Gastroesophageal sphincter (tissue), 4 donors: ENCODE measurements around the gene VPS13A. TPM values are rescaled to one million over a fixed set of nuclear protein-coding genes. Genes with fewer than 3 reads are reported as not detected.
"Not testable (repeated sequence)": the region's sequence is repeated elsewhere in the genome, so short reads cannot be mapped to it uniquely, and the experiment has no call there.

Experiments
- ATAC-seq: fragments of 150-250 bp; one replicate; pipeline ENCODE4 v1.9.1; 2016; ENCODE audit warnings: mild to moderate bottlenecking, moderate library complexity
- H3K27ac ChIP-seq, 4 donors: fragments of 200-600 bp; sonication (generic) in 3 of 4; 1 replicate in 3 of 4; 2 replicates in 1 of 4; pipeline ENCODE4 v1.5.1; 2016 to 2019
- H3K27me3 ChIP-seq: fragments of 200-600 bp; sonication (generic); one replicate; pipeline ENCODE4 v1.5.1; 2019
- H3K36me3 ChIP-seq, 2 donors: fragments of 200-600 bp; sonication (generic); one replicate each; pipeline ENCODE4 v1.5.1; 2019; ENCODE audit warnings: control low read depth in 1 of 2
- H3K4me1 ChIP-seq, 3 donors: fragments of 200-600 bp; sonication (generic); 1 replicate in 2 of 3; 2 replicates in 1 of 3; pipeline ENCODE4 v1.5.1; 2016 to 2019; ENCODE audit warnings: control low read depth in 2 of 3
- H3K4me3 ChIP-seq, 2 donors: fragments of 200-600 bp; sonication (generic); one replicate each; pipeline ENCODE4 v1.5.1; 2019; ENCODE audit warnings: mild to moderate bottlenecking in 1 of 2, moderate library complexity in 1 of 2
- H3K9me3 ChIP-seq, 3 donors: fragments of 200-600 bp; sonication (generic); one replicate each; pipeline ENCODE4 v1.5.1; 2017 to 2019; ENCODE audit warnings: control low read depth in 2 of 3
- EP300 ChIP-seq: sonication (generic); formaldehyde crosslinking; IDR thresholded peaks from one replicate; pipeline ENCODE4 v1.6.1; 2017; ENCODE audit warnings: antibody characterized with exemption, mild to moderate bottlenecking
- POLR2A ChIP-seq, 2 donors: fragments of 450-650 bp; IDR thresholded peaks; one replicate each; pipeline ENCODE4 v1.6.1; 2017; ENCODE audit warnings: antibody characterized with exemption in 2 of 2, mild to moderate bottlenecking in 2 of 2, moderate library complexity in 1 of 2
- POLR2AphosphoS5 ChIP-seq: sonication (generic); formaldehyde crosslinking; IDR thresholded peaks from one replicate; pipeline ENCODE4 v1.6.1; 2017; ENCODE audit warnings: antibody characterized with exemption
- WGBS, 2 donors: methylation state at CpG; one replicate each; pipeline ENCODE4 v1.1.5; 2018; ENCODE audit warnings: low coverage in 1 of 2; 5-methylcytosine and 5-hydroxymethylcytosine counted together
- total RNA-seq, 4 donors: library from RNA; depleted of rRNA; stranded (reverse); fragments of >200 nt; gene quantifications; one replicate each; pipeline ENCODE4 v1.1.0, GENCODE V29; 2016
- TF ChIP-seq, protein P1 (sequence below), 4 experiments: fragments of 200-600 bp in 2 of 4; fragments of 450-650 bp in 2 of 4; sonication (generic) in 1 of 4; IDR thresholded peaks; one replicate each; pipeline ENCODE4 v1.5.1; 2017 to 2019; ENCODE audit warnings: antibody characterized with exemption in 4 of 4, mild to moderate bottlenecking in 2 of 4, moderate library complexity in 2 of 4

Gene VPS13A
- total RNA-seq, 4 donors from 2014 or later, result 33.7 to 79.7 (median 42.6) TPM

DNA sequence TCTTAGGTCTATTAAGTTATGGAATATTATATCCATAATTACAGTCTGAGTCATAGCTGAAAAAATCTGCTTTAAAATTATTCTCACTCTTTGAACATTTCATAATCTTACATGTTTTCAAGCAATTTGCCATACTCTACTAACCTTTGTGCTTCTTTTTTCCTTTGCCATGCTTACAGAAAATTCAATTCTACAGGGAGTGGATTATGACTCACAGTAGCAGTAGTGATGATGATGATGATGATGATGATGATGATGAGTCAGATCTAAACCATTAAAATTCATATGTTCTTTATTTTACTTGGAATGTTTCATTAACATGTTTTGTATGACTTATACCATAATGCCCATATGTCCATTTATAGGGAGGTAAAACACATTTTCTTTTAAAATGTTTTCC lies 207.1 kb downstream of the VPS13A start:
- Histone ChIP-seq H3K9me3 (no peaks in the 10 kb centered on the region), H3K27ac (no peak overlapping the region), H3K4me1 (no peaks in the 10 kb centered on the region), H3K36me3 (peaks cover 0 to 21% of the 10 kb centered on the region in 2 donors), H3K27me3 (no peaks in the 10 kb centered on the region), H3K4me3 (no peak overlapping the region)
- ATAC-seq, result no peak
- TF ChIP-seq POLR2AphosphoS5 (no peak), POLR2A (IDR thresholded peaks at IDR 0.05) (no peak), EP300 (no peak)
- TF ChIP-seq, protein P1, sequence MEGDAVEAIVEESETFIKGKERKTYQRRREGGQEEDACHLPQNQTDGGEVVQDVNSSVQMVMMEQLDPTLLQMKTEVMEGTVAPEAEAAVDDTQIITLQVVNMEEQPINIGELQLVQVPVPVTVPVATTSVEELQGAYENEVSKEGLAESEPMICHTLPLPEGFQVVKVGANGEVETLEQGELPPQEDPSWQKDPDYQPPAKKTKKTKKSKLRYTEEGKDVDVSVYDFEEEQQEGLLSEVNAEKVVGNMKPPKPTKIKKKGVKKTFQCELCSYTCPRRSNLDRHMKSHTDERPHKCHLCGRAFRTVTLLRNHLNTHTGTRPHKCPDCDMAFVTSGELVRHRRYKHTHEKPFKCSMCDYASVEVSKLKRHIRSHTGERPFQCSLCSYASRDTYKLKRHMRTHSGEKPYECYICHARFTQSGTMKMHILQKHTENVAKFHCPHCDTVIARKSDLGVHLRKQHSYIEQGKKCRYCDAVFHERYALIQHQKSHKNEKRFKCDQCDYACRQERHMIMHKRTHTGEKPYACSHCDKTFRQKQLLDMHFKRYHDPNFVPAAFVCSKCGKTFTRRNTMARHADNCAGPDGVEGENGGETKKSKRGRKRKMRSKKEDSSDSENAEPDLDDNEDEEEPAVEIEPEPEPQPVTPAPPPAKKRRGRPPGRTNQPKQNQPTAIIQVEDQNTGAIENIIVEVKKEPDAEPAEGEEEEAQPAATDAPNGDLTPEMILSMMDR (IDR thresholded peaks at IDR 0.05), result no peak

DNA sequence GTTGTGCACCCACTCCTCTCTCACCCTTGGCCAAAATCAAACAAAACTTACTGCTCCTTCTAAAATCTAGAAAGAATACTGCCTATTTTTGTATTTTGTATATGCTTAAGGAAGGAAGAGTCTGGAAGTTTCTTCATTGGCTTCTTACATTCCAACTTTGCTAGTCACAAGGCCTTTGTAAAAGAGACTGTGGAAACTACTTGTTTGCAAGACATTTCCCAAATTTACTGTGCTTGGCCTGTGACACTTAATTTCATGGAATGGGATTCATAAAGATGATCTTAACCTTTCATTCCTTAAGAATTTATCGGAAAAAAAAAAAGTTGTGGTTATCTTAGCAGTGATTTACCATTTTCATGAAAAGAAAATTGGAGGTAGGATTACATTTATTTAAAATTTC lies 208.9 kb downstream of the VPS13A start:
- H3K9me3 ChIP-seq, result no peaks in the 10 kb centered on the region
- TF ChIP-seq POLR2AphosphoS5, result no peak
- TF ChIP-seq, protein P1 (IDR thresholded peaks at IDR 0.05), result no peak
- TF ChIP-seq POLR2A (IDR thresholded peaks at IDR 0.05), result no peak
- TF ChIP-seq EP300, result no peak
- no peak for ATAC-seq
- H3K4me1 ChIP-seq, result no peaks in the 10 kb centered on the region
- no peaks in the 10 kb centered on the region for H3K27me3 ChIP-seq
- no peak overlapping the region for H3K27ac ChIP-seq
- no peak overlapping the region for H3K4me3 ChIP-seq
- 25 to 86% methylated on average over 1 of the region's 1 CpG for WGBS, 2 donors
- H3K36me3 ChIP-seq, result peaks cover 0 to 28% of the 10 kb centered on the region in 2 donors

DNA sequence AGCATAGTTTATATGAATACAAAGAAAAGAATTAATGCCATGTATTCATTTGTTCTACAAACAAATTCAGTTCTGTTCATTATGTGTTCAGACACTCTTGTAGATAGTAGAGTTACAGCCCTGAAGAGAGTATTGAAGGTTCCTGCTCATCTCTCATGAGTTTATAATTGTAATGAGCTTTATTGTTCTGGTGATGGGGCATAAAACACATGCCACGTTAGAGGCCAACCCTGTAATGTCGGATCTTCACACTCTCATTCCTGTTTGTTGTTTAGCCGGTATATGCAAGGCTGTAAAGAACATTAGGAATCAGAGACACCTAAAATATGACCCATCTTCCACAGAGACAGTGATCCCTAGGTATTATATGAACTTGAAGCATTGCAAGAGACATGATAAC lies 214.5 kb downstream of the VPS13A start:
- no peaks in the 10 kb centered on the region for H3K9me3 ChIP-seq
- H3K27ac ChIP-seq, result no peak overlapping the region
- no peaks in the 10 kb centered on the region for H3K4me1 ChIP-seq
- peaks cover 0 to 11% of the 10 kb centered on the region in 2 donors for H3K36me3 ChIP-seq
- no peak overlapping the region for H3K4me3 ChIP-seq
- WGBS, 2 donors, result 83 to 93% methylated on average over 1 to 3 of the region's 3 CpGs
- no peaks in the 10 kb centered on the region for H3K27me3 ChIP-seq
- no peak for ATAC-seq
- no peak for TF ChIP-seq EP300
- TF ChIP-seq POLR2AphosphoS5, result no peak
- TF ChIP-seq, protein P1 (IDR thresholded peaks at IDR 0.05), result no peak
- TF ChIP-seq POLR2A (IDR thresholded peaks at IDR 0.05), result no peak

DNA sequence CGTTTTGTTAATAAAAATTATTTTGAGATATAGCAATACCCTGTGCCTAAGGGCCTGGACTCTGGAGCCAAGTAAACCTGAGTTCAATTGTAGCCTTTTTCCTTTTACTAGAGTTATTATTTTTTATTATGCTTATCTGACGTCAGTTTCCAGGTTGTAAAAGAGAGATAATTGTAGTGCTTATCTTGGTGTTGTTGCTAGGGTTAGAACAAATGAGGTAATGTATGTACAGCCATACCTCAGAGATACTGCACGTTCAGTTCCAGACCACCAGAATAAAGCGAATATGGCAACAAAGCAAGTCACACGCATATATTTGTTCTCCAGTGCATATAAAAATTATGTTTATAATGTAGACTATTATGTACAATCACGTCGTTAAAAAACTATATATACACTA lies 215.0 kb downstream of the VPS13A start:
- no peaks in the 10 kb centered on the region for H3K4me1 ChIP-seq
- WGBS, 2 donors, result 92 to 99% methylated on average over 7 of the region's 7 CpGs
- H3K36me3 ChIP-seq, result peaks cover 0 to 11% of the 10 kb centered on the region in 2 donors
- no peak overlapping the region for H3K27ac ChIP-seq
- H3K27me3 ChIP-seq, result no peaks in the 10 kb centered on the region
- no peaks in the 10 kb centered on the region for H3K9me3 ChIP-seq
- TF ChIP-seq POLR2A (IDR thresholded peaks at IDR 0.05) (no peak), POLR2AphosphoS5 (no peak), EP300 (no peak)
- TF ChIP-seq, protein P1 (IDR thresholded peaks at IDR 0.05), result no peak
- H3K4me3 ChIP-seq, result no peak overlapping the region
- ATAC-seq, result no peak

DNA sequence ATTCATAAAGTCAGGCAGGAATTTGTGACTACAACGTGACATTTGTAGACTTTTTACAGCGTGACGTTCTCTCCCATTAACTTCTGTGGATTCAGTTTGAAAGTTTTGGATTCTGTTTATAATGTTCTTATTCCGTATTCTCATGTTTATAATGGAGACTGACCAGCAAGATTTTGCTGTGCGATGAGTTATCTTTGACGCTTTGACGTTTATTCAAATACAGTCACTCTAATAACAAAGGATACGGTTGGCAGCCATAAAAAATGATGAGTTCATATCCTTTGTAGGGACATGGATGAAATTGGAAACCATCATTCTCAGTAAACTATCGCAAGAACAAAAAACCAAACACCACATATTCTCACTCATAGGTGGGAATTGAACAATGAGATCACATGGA lies 221.2 kb downstream of the VPS13A start:
- H3K27me3 ChIP-seq, H3K36me3 ChIP-seq, ATAC-seq, H3K9me3 ChIP-seq, H3K4me3 ChIP-seq, H3K4me1 ChIP-seq, H3K27ac ChIP-seq: not testable (repeated sequence)
- WGBS, 2 donors, result 55 to 67% methylated on average over 9 of the region's 9 CpGs

DNA sequence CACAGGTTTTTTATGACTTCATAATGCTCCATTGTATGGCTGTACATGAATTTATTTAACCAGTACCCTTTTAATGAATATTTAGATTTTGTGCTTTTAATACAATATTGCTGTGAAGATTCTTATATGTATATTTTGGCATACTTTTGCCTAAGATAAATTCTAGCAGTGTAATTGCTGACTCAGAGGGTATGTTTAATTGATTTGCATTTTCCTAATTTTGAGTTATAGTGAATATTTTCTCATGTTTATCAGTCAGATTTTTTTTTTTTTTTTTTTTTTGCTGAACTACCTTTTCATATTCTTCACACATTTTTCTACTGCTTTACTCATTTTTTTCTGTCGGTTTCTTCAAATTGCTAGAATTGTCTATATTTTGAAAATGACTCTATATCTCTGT lies 222.6 kb downstream of the VPS13A start:
- no peak for ATAC-seq
- Histone ChIP-seq H3K4me3 (no peak overlapping the region), H3K27ac (no peak overlapping the region), H3K4me1 (no peaks in the 10 kb centered on the region), H3K27me3 (no peaks in the 10 kb centered on the region), H3K36me3 (peaks cover 0 to 16% of the 10 kb centered on the region in 2 donors), H3K9me3 (no peaks in the 10 kb centered on the region)
- TF ChIP-seq EP300, result no peak
- TF ChIP-seq POLR2A (IDR thresholded peaks at IDR 0.05), result no peak
- TF ChIP-seq, protein P1 (IDR thresholded peaks at IDR 0.05), result no peak
- no peak for TF ChIP-seq POLR2AphosphoS5
- 100% methylated on average over 1 of the region's 1 CpG for WGBS, 2 donors
